GM18867 (cell line): ENCODE data around the gene PNPLA1.

Source experiments
- ATAC-seq: cut with Tn5 transposase; IDR thresholded peaks from one replicate; pipeline ENCODE4 v1.9.1; 2021; ENCODE audit warnings: mild to moderate bottlenecking, moderate library complexity; ENCODE audit not compliant: unreplicated experiment

PNPLA1 gene

GRCh38 chr6:36245572-36246061 lies 24.2 kb upstream of the PNPLA1 start:
- ATAC-seq, result no peak

- no peak for ATAC-seq
These were observed 23.2 kb upstream of the PNPLA1 start for GRCh38 chr6:36246506-36247268.

- no peak for ATAC-seq
These were observed 22.2 kb upstream of the PNPLA1 start for GRCh38 chr6:36247693-36248092.

GRCh38 chr6:36248980-36249379 lies 20.9 kb upstream of the PNPLA1 start:
- no peak for ATAC-seq

GRCh38 chr6:36249536-36249935 lies 20.3 kb upstream of the PNPLA1 start:
- no peak for ATAC-seq

GRCh38 chr6:36252005-36252404 lies 17.9 kb upstream of the PNPLA1 start:
- ATAC-seq, result no peak

- no peak for ATAC-seq
These were observed 6.4 kb upstream of the PNPLA1 start for GRCh38 chr6:36263390-36264000.

- no peak for ATAC-seq
These were observed 4.1 kb upstream of the PNPLA1 start for GRCh38 chr6:36265744-36266143.

- no peak for ATAC-seq
These were observed 2.8 kb upstream of the PNPLA1 start for GRCh38 chr6:36266913-36267644.

- no peak for ATAC-seq
These were observed 2.0 kb upstream of the PNPLA1 start for GRCh38 chr6:36267731-36268477.

GRCh38 chr6:36268478-36269275 lies 1.2 kb upstream of the PNPLA1 start:
- no peak for ATAC-seq

GRCh38 chr6:36272234-36272633 lies 2.4 kb downstream of the PNPLA1 start:
- ATAC-seq, result no peak

- no peak for ATAC-seq
These were observed 3.2 kb downstream of the PNPLA1 start for GRCh38 chr6:36273067-36273466.

- ATAC-seq, result no peak
These were observed 4.1 kb downstream of the PNPLA1 start for GRCh38 chr6:36273802-36274514.

- no peak for ATAC-seq
These were observed 7.0 kb downstream of the PNPLA1 start for GRCh38 chr6:36276581-36277536.

GRCh38 chr6:36277946-36278470 lies 8.1 kb downstream of the PNPLA1 start:
- no peak for ATAC-seq

- ATAC-seq, result no peak
These were observed 10.6 kb downstream of the PNPLA1 start for GRCh38 chr6:36280467-36280866.

GRCh38 chr6:36280983-36281382 lies 11.1 kb downstream of the PNPLA1 start:
- no peak for ATAC-seq
